K562 (cell line): ENCODE data around the gene AIF1. TPM values are rescaled to one million over a fixed set of nuclear protein-coding genes. Genes with fewer than 3 reads are reported as not detected.

Source experiments
- ATF7 ChIP-seq: fragments of 450-650 bp; IDR thresholded peaks from 2 replicates; pipeline ENCODE4 v1.7.1; 2014; ENCODE audit warnings: mild to moderate bottlenecking, moderate library complexity
- CC2D1A ChIP-seq: fragments of 450-650 bp; IDR thresholded peaks from 2 replicates; pipeline ENCODE4 v1.6.1; 2017; ENCODE audit warnings: mild to moderate bottlenecking
- COPS2 ChIP-seq: fragments of 450-650 bp; conservative IDR thresholded peaks from 2 replicates; pipeline ENCODE4 v1.6.1; 2016; ENCODE audit warnings: mild to moderate bottlenecking, moderate library complexity
- DDX20 ChIP-seq: fragments of 450-650 bp; IDR thresholded peaks from 2 replicates; pipeline ENCODE4 v1.6.1; 2016; ENCODE audit warnings: missing genetic modification characterization, low read depth, mild to moderate bottlenecking, missing compliant biosample characterization, moderate library complexity
- DMBX1 ChIP-seq: fragments of 250-450 bp; sonication (Bioruptor Pico); IDR thresholded peaks from 2 replicates; pipeline ENCODE4 v1.8.0; 2022; ENCODE audit warnings: inconsistent platforms, mild to moderate bottlenecking, moderate library complexity, borderline replicate concordance
- HNRNPK ChIP-seq: fragments of 200-400 bp; formaldehyde crosslinking; IDR thresholded peaks from one replicate; pipeline ENCODE4 v1.6.1; 2018; ENCODE audit warnings: mild to moderate bottlenecking, low read depth, low read length; ENCODE audit not compliant: poor library complexity, severe bottlenecking
- JUN ChIP-seq, 2 experiments: sonication (generic) in 1 of 2; formaldehyde crosslinking in 1 of 2; IDR thresholded peaks; 2 replicates each; pipeline versions ENCODE4 v1.6.1 to v1.8.0; 2012 to 2022; ENCODE audit warnings: borderline replicate concordance in 2 of 2, mild to moderate bottlenecking in 2 of 2, improper control_type of control experiment in 1 of 2, low read depth in 1 of 2, low read length in 1 of 2, missing genetic modification reagents in 1 of 2
- PHB ChIP-seq: fragments of 250-450 bp; sonication (Bioruptor Pico); IDR thresholded peaks from 2 replicates; pipeline ENCODE4 v1.5.0; 2021
- THRA ChIP-seq: fragments of 450-650 bp; IDR thresholded peaks from 2 replicates; pipeline ENCODE4 v1.6.1; 2017; ENCODE audit warnings: mild to moderate bottlenecking, moderate library complexity
- TOE1 ChIP-seq, 2 experiments: fragments of 450-650 bp in 1 of 2; sonication (generic) in 1 of 2; formaldehyde crosslinking in 1 of 2; IDR thresholded peaks; 2 replicates each; pipeline versions ENCODE4 v1.7.1 to v1.8.0; 2016 to 2022; ENCODE audit warnings: borderline replicate concordance in 2 of 2, mild to moderate bottlenecking in 2 of 2, antibody characterized with exemption in 1 of 2, inconsistent platforms in 1 of 2, low read depth in 1 of 2, missing genetic modification reagents in 1 of 2, moderate library complexity in 1 of 2
- TRIM28 ChIP-seq: fragments of 450-650 bp; IDR thresholded peaks from 2 replicates; pipeline ENCODE4 v1.6.1; 2017
- ZBED1 ChIP-seq: IDR thresholded peaks from 2 replicates; pipeline ENCODE4 v1.6.1; 2014
- ZBTB5 ChIP-seq: fragments of 450-650 bp; IDR thresholded peaks from 2 replicates; pipeline ENCODE4 v1.6.1; 2017; ENCODE audit warnings: antibody characterized with exemption
- ZNF212 ChIP-seq: fragments of 450-650 bp; formaldehyde crosslinking; IDR thresholded peaks from 2 replicates; pipeline ENCODE4 v1.4.0; 2020; ENCODE audit warnings: mild to moderate bottlenecking
- ZNF3 ChIP-seq: fragments of 250-450 bp; sonication (Bioruptor Pico); IDR thresholded peaks from 2 replicates; pipeline ENCODE4 v1.5.0; 2021; ENCODE audit warnings: mild to moderate bottlenecking, moderate library complexity
- polyA plus RNA-seq, 8 experiments: library from polyadenylated mRNA; depleted of rRNA in 4 of 8; stranded (reverse) in 5 of 8; unstranded in 3 of 8; fragments of >200 nt; fragmentation: Nextera tagmentation in 2 of 8; fragmentation: Illumina TruSeq in 1 of 8; extraction: Ambion mirVana in 2 of 8; extraction: Trizol in 1 of 8; gene quantifications; 2 replicates each; pipeline versions ENCODE4 v1.2.1 to v1.2.3, GENCODE V29; 2011 to 2014; ENCODE audit warnings: inconsistent platforms in 1 of 8, missing spikeins in 1 of 8
- total RNA-seq, 7 experiments: library from RNA; depleted of rRNA in 6 of 7; stranded (reverse); fragments of >200 nt in 6 of 7; fragmentation: Illumina TruSeq in 2 of 7; extraction: Trizol in 2 of 7; gene quantifications; 2 replicates each; pipeline versions ENCODE4 v1.2.1 to v1.2.3, GENCODE V29; 2011 to 2021; ENCODE audit warnings: low replicate concordance in 1 of 7
- TF ChIP-seq, protein P1 (sequence below): fragments of 450-650 bp; formaldehyde crosslinking; IDR thresholded peaks from 2 replicates; pipeline ENCODE4 v1.4.0; 2022; ENCODE audit warnings: missing genetic modification characterization
- TF ChIP-seq, protein P2 (sequence below): fragments of 250-450 bp; sonication (Bioruptor Pico); IDR thresholded peaks from 2 replicates; pipeline ENCODE4 v1.4.0; 2020; ENCODE audit warnings: mild to moderate bottlenecking, moderate library complexity

AIF1 gene
- total and polyA plus RNA-seq, 9 of the 15 experiments (the other 6 are each of a cell fraction or from before 2014, with no cell fraction given) = 9.4 to 33.4 (median 19.4) TPM

GRCh38 chr6:31664790-31665500, 49.9 kb downstream of the AIF1 start, which contains the start of gene GPANK1 (continued):
- no peak for TF ChIP-seq THRA
- no peak for TF ChIP-seq ZNF3 (CRISPR knock-in tag)
- TF ChIP-seq HNRNPK = no peak
- TF ChIP-seq TRIM28 = peak; percentile 46; the same call in 1 of the 2 replicates
- TF ChIP-seq COPS2 = no peak
- TF ChIP-seq DDX20 = no peak
- TF ChIP-seq ATF7 = peak; percentile 87
- no peak for TF ChIP-seq TOE1 (IDR thresholded peaks at IDR 0.05; ENCODE audit: borderline replicate concordance)
- peak; percentile 95 for TF ChIP-seq TOE1 (CRISPR knock-in tag; IDR thresholded peaks at IDR 0.05; ENCODE audit: borderline replicate concordance, low read depth)
- no peak; the same call in 1 of the 2 replicates for TF ChIP-seq ZBED1
- no peak for TF ChIP-seq ZBTB5
- TF ChIP-seq JUN (IDR thresholded peaks at IDR 0.05; ENCODE audit: borderline replicate concordance, low read depth, low read length) = peak; percentile 48; the same call in 1 of the 2 replicates
- TF ChIP-seq JUN (CRISPR knock-in tag; IDR thresholded peaks at IDR 0.05; ENCODE audit: borderline replicate concordance) = no peak
- peak; percentile 44; the same call in 1 of the 2 replicates for TF ChIP-seq DMBX1 (CRISPR knock-in tag)
- TF ChIP-seq ZNF212 = no peak
- TF ChIP-seq, protein P1, sequence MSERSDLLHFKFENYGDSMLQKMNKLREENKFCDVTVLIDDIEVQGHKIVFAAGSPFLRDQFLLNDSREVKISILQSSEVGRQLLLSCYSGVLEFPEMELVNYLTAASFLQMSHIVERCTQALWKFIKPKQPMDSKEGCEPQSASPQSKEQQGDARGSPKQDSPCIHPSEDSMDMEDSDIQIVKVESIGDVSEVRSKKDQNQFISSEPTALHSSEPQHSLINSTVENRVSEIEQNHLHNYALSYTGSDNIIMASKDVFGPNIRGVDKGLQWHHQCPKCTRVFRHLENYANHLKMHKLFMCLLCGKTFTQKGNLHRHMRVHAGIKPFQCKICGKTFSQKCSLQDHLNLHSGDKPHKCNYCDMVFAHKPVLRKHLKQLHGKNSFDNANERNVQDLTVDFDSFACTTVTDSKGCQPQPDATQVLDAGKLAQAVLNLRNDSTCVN = peak; percentile 70; the same call in 1 of the 2 replicates
- TF ChIP-seq PHB (CRISPR knock-in tag) = no peak
- 0 out of 2 replicates have a peak, but pooled peaks have one; percentile 37 for TF ChIP-seq CC2D1A
- TF ChIP-seq, protein P2, sequence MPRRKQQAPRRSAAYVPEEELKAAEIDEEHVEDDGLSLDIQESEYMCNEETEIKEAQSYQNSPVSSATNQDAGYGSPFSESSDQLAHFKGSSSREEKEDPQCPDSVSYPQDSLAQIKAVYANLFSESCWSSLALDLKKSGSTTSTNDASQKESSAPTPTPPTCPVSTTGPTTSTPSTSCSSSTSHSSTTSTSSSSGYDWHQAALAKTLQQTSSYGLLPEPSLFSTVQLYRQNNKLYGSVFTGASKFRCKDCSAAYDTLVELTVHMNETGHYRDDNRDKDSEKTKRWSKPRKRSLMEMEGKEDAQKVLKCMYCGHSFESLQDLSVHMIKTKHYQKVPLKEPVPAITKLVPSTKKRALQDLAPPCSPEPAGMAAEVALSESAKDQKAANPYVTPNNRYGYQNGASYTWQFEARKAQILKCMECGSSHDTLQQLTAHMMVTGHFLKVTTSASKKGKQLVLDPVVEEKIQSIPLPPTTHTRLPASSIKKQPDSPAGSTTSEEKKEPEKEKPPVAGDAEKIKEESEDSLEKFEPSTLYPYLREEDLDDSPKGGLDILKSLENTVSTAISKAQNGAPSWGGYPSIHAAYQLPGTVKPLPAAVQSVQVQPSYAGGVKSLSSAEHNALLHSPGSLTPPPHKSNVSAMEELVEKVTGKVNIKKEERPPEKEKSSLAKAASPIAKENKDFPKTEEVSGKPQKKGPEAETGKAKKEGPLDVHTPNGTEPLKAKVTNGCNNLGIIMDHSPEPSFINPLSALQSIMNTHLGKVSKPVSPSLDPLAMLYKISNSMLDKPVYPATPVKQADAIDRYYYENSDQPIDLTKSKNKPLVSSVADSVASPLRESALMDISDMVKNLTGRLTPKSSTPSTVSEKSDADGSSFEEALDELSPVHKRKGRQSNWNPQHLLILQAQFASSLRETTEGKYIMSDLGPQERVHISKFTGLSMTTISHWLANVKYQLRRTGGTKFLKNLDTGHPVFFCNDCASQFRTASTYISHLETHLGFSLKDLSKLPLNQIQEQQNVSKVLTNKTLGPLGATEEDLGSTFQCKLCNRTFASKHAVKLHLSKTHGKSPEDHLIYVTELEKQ (CRISPR knock-in tag) = 0 out of 2 replicates have a peak, but pooled peaks have one; percentile 0
